WTC11 (cell line): ENCODE results near the gene NHLRC2. TPM values are rescaled to one million over a fixed set of nuclear protein-coding genes. Genes with fewer than 3 reads are reported as not detected.

Source experiments
- ATAC-seq: fragments of 200-7000 bp; cut with Tn5 transposase; 2 replicates; pipeline ENCODE4 v1.10.0; 2021; ENCODE audit warnings: mild to moderate bottlenecking, moderate library complexity
- CTCF ChIA-PET: fragments of 300-600 bp; sonication (Branson Sonifier 250); formaldehyde crosslinking; loops from one replicate; lab custom pipeline; 2021; ENCODE audit warnings: antibody characterized with exemption; lab: Charles Lee
- POLR2A ChIA-PET: fragments of 350-600 bp; sonication (Branson Sonifier 250); formaldehyde crosslinking; loops from one replicate; lab custom pipeline; 2021; ENCODE audit warnings: antibody characterized with exemption; lab: Charles Lee
- DNase-seq: peaks from one replicate; pipeline ENCODE4 v3.0.0; 2021; ENCODE audit warnings: low spot score
- H3K27ac Mint-ChIP-seq: 2 replicates; pipeline ENCODE4 v1.8.0; 2021; ENCODE audit warnings: mixed read lengths
- H3K27me3 Mint-ChIP-seq: 2 replicates; pipeline ENCODE4 v1.8.0; 2021; ENCODE audit warnings: low read depth, mild to moderate bottlenecking, moderate library complexity, mixed read lengths
- H3K36me3 Mint-ChIP-seq: 2 replicates; pipeline ENCODE4 v1.8.0; 2021; ENCODE audit warnings: mixed read lengths
- H3K4me1 Mint-ChIP-seq: 2 replicates; pipeline ENCODE4 v1.8.0; 2022; ENCODE audit warnings: mixed read lengths
- H3K4me3 Mint-ChIP-seq: 2 replicates; pipeline ENCODE4 v1.8.0; 2021; ENCODE audit warnings: mild to moderate bottlenecking, moderate library complexity, mixed read lengths
- H3K9me3 Mint-ChIP-seq: 2 replicates; pipeline ENCODE4 v1.8.0; 2021; ENCODE audit warnings: mixed read lengths
- ATF3 ChIP-seq: sonication (generic); formaldehyde crosslinking; conservative IDR thresholded peaks from 2 replicates; pipeline ENCODE4 v1.8.1; 2022; ENCODE audit warnings: mild to moderate bottlenecking, missing genetic modification reagents
- ATF6 ChIP-seq: sonication (generic); formaldehyde crosslinking; IDR thresholded peaks from 2 replicates; pipeline ENCODE4 v1.8.1; 2023; ENCODE audit warnings: mild to moderate bottlenecking, missing genetic modification reagents
- CTCF ChIP-seq: fragments of 200-600 bp; IDR thresholded peaks from 2 replicates; pipeline ENCODE4 v1.8.0; 2022; ENCODE audit warnings: antibody characterized with exemption
- EMX1 ChIP-seq: fragments of 250-450 bp; sonication (Bioruptor Pico); IDR thresholded peaks from 2 replicates; pipeline ENCODE4 v1.8.0; 2021; ENCODE audit warnings: mild to moderate bottlenecking
- GABPB1 ChIP-seq: sonication (generic); formaldehyde crosslinking; IDR thresholded peaks from 2 replicates; pipeline ENCODE4 v1.8.1; 2023; ENCODE audit warnings: mild to moderate bottlenecking, missing genetic modification reagents
- GTF2I ChIP-seq: fragments of 250-450 bp; sonication (Bioruptor Pico); conservative IDR thresholded peaks from 2 replicates; pipeline ENCODE4 v1.4.0; 2021; ENCODE audit warnings: mild to moderate bottlenecking
- HMGA2 ChIP-seq: fragments of 250-450 bp; sonication (Bioruptor Pico); IDR thresholded peaks from 2 replicates; pipeline ENCODE4 v1.4.0; 2021; ENCODE audit warnings: mild to moderate bottlenecking, moderate library complexity
- MAX ChIP-seq: sonication (generic); formaldehyde crosslinking; IDR thresholded peaks from 2 replicates; pipeline ENCODE4 v1.8.0; 2022; ENCODE audit warnings: mild to moderate bottlenecking, missing genetic modification reagents
- NR1H2 ChIP-seq: sonication (generic); formaldehyde crosslinking; IDR thresholded peaks from 2 replicates; pipeline ENCODE4 v1.9.0; 2021; ENCODE audit warnings: mild to moderate bottlenecking, moderate library complexity, missing genetic modification reagents
- PRDM15 ChIP-seq: sonication (generic); formaldehyde crosslinking; IDR thresholded peaks from 2 replicates; pipeline ENCODE4 v1.8.0; 2022; ENCODE audit warnings: missing genetic modification reagents
- RELA ChIP-seq: sonication (generic); formaldehyde crosslinking; IDR thresholded peaks from 2 replicates; pipeline ENCODE4 v1.8.1; 2022; ENCODE audit warnings: missing genetic modification reagents, mild to moderate bottlenecking, borderline replicate concordance
- SMAD3 ChIP-seq: sonication (generic); formaldehyde crosslinking; IDR thresholded peaks from 2 replicates; pipeline ENCODE4 v1.8.0; 2022; ENCODE audit warnings: missing genetic modification reagents, mild to moderate bottlenecking, borderline replicate concordance
- SMAD4 ChIP-seq: sonication (generic); formaldehyde crosslinking; IDR thresholded peaks from 2 replicates; pipeline ENCODE4 v1.8.0; 2022; ENCODE audit warnings: mild to moderate bottlenecking, missing genetic modification reagents
- SOX15 ChIP-seq: fragments of 250-450 bp; sonication (Bioruptor Pico); IDR thresholded peaks from 2 replicates; pipeline ENCODE4 v1.9.0; 2021; ENCODE audit warnings: mild to moderate bottlenecking
- ZSCAN18 ChIP-seq: fragments of 250-450 bp; sonication (Bioruptor Pico); IDR thresholded peaks from 2 replicates; pipeline ENCODE4 v2.1.2; 2022; ENCODE audit warnings: mild to moderate bottlenecking, moderate library complexity
- total RNA-seq: library from RNA; stranded (reverse); gene quantifications from 3 replicates; pipeline ENCODE4 v1.2.3, GENCODE V29; 2021

NHLRC2 gene
- total RNA-seq, 1 experiment from 2014 or later, result 37.9 TPM

GRCh38 chr10:113822174-113822573 is 32.3 kb upstream of the NHLRC2 start:
- POLR2A ChIA-PET, result no interaction called here
- no peak overlapping the region for H3K27ac Mint-ChIP-seq
- no peaks in the 10 kb centered on the region for H3K27me3 Mint-ChIP-seq
- DNase-seq (no peak), ATAC-seq (no peak)
- no peaks in the 10 kb centered on the region for H3K36me3 Mint-ChIP-seq
- CTCF ChIA-PET, result interaction anchor here (0.6 kb wide), 1 partner anchor 1087 kb away, joined by 3 read pairs; no protein-coding TSS in a partner anchor
- TF ChIP-seq EMX1 (CRISPR knock-in tag) (no peak), CTCF (no peak), HMGA2 (no peak), NR1H2 (CRISPR knock-in tag) (no peak), PRDM15 (CRISPR knock-in tag) (no peak), GTF2I (CRISPR knock-in tag) (no peak), SMAD4 (CRISPR knock-in tag) (no peak), SMAD3 (CRISPR knock-in tag) (no peak), ATF3 (no peak)
- H3K4me1 Mint-ChIP-seq, result peaks cover 24% of the 10 kb centered on the region
- H3K9me3 Mint-ChIP-seq, result no peaks in the 10 kb centered on the region
- H3K4me3 Mint-ChIP-seq, result no peak overlapping the region

- Mint-ChIP-seq H3K4me3 (no peak overlapping the region), H3K27ac (no peak overlapping the region), H3K9me3 (no peaks in the 10 kb centered on the region), H3K4me1 (peaks cover 24% of the 10 kb centered on the region), H3K36me3 (no peaks in the 10 kb centered on the region), H3K27me3 (no peaks in the 10 kb centered on the region)
- TF ChIP-seq ATF6 (CRISPR knock-in tag) (no peak), ATF3 (no peak), MAX (CRISPR knock-in tag) (no peak), HMGA2 (no peak), RELA (CRISPR knock-in tag) (no peak), GABPB1 (no peak), SOX15 (CRISPR knock-in tag) (no peak), ZSCAN18 (CRISPR knock-in tag) (no peak)
- no peak for DNase-seq
- ChIA-PET CTCF (no interaction called here), POLR2A (no interaction called here)
- no peak for ATAC-seq
These were observed 31.1 kb upstream of the NHLRC2 start for GRCh38 chr10:113823389-113823788.
